GM21526 (cell line): ENCODE measurements around the gene ZC3H12C.
"Not testable (repeated sequence)": the region's sequence is repeated elsewhere in the genome, so short reads cannot be mapped to it uniquely, and the experiment has no call there.

Experiments used
- ATAC-seq: cut with Tn5 transposase; IDR thresholded peaks from one replicate; pipeline ENCODE4 v1.9.1; 2021; ENCODE audit warnings: moderate library complexity; ENCODE audit not compliant: unreplicated experiment, low FRiP score

The ZC3H12C gene

DNA sequence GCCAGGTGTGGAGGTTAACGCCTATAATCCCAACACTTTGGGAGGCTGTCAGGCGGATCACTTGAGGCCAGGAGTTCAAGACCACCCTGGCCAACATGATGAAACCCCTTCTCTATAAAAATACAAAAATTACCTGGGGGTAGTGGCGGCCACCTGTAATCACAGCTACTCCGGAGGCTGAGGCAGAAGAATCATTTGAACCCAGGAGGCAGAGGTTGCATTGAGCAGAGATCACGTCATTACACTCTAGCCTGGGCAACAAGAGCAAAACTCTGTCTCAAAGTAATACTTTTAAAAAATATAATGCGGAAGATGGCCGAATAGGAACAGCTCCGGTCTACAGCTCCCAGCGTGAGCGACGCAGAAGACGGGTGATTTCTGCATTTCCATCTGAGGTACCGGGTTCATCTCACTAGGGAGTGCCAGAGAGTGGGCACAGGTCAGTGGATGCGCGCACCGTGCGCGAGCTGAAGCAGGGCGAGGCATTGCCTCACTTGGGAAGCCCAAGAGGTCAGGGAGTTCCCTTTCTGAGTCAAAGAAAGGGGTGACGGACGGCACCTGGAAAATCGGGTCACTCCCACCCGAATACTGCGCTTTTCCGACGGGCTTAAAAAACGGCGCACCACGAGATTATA lies 115.6 kb downstream of the ZC3H12C start:
- not testable (repeated sequence) for ATAC-seq

DNA sequence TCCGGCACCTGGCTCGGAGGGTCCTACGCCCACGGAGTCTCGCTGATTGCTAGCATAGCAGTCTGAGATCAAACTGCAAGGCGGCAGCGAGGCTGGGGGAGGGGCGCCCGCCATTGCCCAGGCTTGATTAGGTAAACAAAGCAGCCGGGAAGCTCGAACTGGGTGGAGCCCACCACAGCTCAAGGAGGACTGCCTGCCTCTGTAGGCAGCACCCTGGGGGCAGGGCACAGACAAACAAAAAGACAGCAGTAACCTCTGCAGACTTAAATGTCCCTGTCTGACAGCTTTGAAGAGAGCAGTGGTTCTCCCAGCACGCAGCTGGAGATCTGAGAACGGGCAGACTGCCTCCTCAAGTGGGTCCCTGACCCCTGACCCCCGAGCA lies 116.1 kb downstream of the ZC3H12C start:
- ATAC-seq: not testable (repeated sequence)

DNA sequence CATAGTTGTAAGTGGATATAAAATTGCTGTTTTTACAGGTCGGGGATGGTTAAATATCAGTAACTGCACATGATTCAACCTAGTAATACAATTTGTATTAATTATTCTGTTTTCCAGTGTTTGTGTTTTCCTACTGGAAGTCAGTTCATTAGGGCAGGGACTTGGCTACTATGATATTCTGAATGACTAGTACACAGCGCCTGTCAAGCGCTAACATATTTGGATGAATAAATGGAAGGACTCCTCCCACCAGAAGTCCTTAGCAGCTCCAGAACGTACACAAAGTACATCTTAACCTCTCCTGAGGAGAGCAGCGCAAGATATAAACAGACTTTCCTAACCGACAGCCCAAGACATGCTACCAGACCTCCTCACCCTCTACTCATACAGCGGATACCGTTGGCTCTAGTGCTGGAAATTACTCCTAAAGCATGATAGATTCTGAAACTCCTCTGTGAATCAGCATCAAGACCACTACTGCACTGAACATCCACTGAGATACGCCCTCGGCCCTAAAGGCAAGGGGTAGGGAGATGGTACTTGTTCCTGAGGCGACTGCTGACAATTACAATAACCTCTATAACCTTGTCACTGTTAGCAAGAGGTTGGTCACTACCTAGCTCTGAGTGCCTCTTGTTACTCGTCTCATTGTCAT lies 124.2 kb downstream of the ZC3H12C start:
- no peak for ATAC-seq

DNA sequence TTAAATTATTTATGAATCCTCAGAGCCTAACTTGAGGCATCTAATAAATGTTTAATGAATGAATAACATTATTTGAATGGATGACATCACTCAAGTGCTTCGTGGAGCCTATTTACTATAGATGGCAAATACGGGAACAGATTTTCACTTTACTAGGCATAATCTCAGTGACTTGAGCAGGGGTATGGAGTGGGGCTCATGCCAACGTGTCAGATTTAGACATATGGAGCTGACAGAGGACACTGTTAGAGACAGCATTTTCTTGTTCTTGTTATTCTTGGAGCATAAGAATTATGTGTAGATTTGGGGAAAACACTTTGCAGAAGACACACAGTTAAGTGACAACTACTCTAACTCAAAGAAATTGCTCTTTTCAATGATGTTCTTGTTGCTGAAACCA lies 124.7 kb downstream of the ZC3H12C start:
- ATAC-seq: no peak

DNA sequence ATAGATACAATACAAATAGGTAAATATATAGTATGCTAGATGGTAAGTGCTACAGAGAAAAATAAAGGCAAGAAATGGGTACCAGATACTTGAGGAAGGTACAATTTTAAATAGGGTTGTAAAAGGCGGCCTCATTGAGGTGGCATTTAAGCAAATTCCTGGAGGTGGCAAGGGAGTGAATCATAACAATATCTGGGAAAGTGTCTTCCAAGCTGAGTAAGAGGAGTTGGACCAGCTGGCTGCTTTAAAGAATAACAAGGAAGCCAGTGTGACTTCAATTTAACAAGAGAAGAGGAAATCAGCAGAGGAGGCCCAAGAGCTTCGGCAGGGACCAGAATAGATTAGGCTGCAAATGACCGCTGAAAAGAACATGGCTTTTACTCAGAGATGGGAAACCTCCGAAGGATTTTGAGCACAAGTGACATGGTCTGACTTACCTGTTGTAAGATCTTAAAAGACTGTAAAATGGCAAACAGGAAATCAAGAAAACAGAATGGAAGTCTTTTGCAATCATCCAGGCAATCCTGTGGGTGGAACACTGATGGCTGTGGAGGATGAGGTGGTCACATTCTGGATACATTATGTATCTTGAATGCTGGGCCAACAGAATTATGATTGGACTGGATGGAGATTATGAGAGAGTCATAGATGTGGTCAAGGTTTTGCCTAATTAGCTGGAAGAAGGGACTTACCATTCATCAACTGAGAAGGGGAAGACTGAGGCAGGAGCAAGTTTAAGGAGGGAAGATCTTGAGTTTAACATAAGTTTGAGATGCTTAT lies 126.0 kb downstream of the ZC3H12C start:
- no peak for ATAC-seq
